Trophoblast cell (in vitro differentiated cells and primary cell): Measurements from ENCODE around the gene GABRG3.

Experiments
- DNase-seq, 2 donors: peaks; one replicate each; pipeline ENCODE4 v3.0.0-alpha.2; 2016
- H2AFZ ChIP-seq: 2 replicates; pipeline ENCODE4 v1.6.1; 2013; ENCODE audit warnings: low read length, moderate library complexity, mild to moderate bottlenecking; ENCODE audit not compliant: insufficient read depth, poor library complexity
- H2AK5ac ChIP-seq: 2 replicates; pipeline ENCODE4 v1.6.1; 2013; ENCODE audit warnings: mild to moderate bottlenecking, low read length
- H2BK120ac ChIP-seq: 2 replicates; pipeline ENCODE4 v1.6.1; 2013; ENCODE audit warnings: low read length, mild to moderate bottlenecking, moderate library complexity; ENCODE audit not compliant: insufficient read depth, poor library complexity
- H2BK12ac ChIP-seq: 2 replicates; pipeline ENCODE4 v1.6.1; 2013; ENCODE audit warnings: mild to moderate bottlenecking, low read length, moderate library complexity
- H2BK5ac ChIP-seq: 2 replicates; pipeline ENCODE4 v1.6.1; 2013; ENCODE audit warnings: low read length, low read depth, moderate library complexity, mild to moderate bottlenecking; ENCODE audit not compliant: poor library complexity
- H3K14ac ChIP-seq: 2 replicates; pipeline ENCODE4 v1.6.1; 2013; ENCODE audit warnings: mild to moderate bottlenecking, low read length
- H3K18ac ChIP-seq: 2 replicates; pipeline ENCODE4 v1.6.1; 2013; ENCODE audit warnings: mild to moderate bottlenecking, low read length
- H3K23ac ChIP-seq: 2 replicates; pipeline ENCODE4 v1.6.1; 2013; ENCODE audit warnings: low read length
- H3K27ac ChIP-seq: 2 replicates; pipeline ENCODE4 v1.5.1; 2013; ENCODE audit warnings: low read depth, mild to moderate bottlenecking, inconsistent platforms, low read length, moderate library complexity
- H3K27me3 ChIP-seq: 2 replicates; pipeline ENCODE4 v1.6.1; 2013; ENCODE audit warnings: inconsistent platforms, mild to moderate bottlenecking, low read length, moderate library complexity; ENCODE audit not compliant: insufficient read depth
- H3K36me3 ChIP-seq, 2 experiments: 1 replicate in 1 of 2; 2 replicates in 1 of 2; pipeline ENCODE4 v1.6.1; 2013; ENCODE audit warnings: low read length in 2 of 2, mild to moderate bottlenecking in 2 of 2, moderate library complexity in 1 of 2; ENCODE audit not compliant: insufficient read depth in 2 of 2, control insufficient read depth in 1 of 2
- H3K4ac ChIP-seq: 2 replicates; pipeline ENCODE4 v1.6.1; 2013; ENCODE audit warnings: low read depth, mild to moderate bottlenecking, low read length, moderate library complexity
- H3K4me1 ChIP-seq, 2 experiments: 1 replicate in 1 of 2; 2 replicates in 1 of 2; pipeline ENCODE4 v1.6.1; 2013; ENCODE audit warnings: low read length in 2 of 2, mild to moderate bottlenecking in 2 of 2, moderate library complexity in 1 of 2; ENCODE audit not compliant: insufficient read depth in 2 of 2, control insufficient read depth in 1 of 2
- H3K4me2 ChIP-seq: 2 replicates; pipeline ENCODE4 v1.6.1; 2013; ENCODE audit warnings: inconsistent platforms, mild to moderate bottlenecking, low read length, moderate library complexity
- H3K4me3 ChIP-seq: 2 replicates; pipeline ENCODE4 v1.5.1; 2013; ENCODE audit warnings: mild to moderate bottlenecking, low read depth, low read length, inconsistent platforms
- H3K79me1 ChIP-seq: one replicate; pipeline ENCODE4 v1.6.1; 2013; ENCODE audit warnings: low read length
- H3K79me2 ChIP-seq: 2 replicates; pipeline ENCODE4 v1.6.1; 2013; ENCODE audit warnings: low read length, mild to moderate bottlenecking; ENCODE audit not compliant: control insufficient read depth, insufficient read depth, poor library complexity
- H3K9ac ChIP-seq: 2 replicates; pipeline ENCODE4 v1.6.1; 2013; ENCODE audit warnings: mild to moderate bottlenecking, low read length
- H3K9me3 ChIP-seq: 2 replicates; pipeline ENCODE4 v1.6.1; 2013; ENCODE audit warnings: low read depth, mild to moderate bottlenecking, control low read depth, inconsistent platforms, low read length; ENCODE audit not compliant: insufficient read depth
- H4K12ac ChIP-seq: 2 replicates; pipeline ENCODE4 v1.6.1; 2013; ENCODE audit warnings: low read depth, mild to moderate bottlenecking, low read length, moderate library complexity
- H4K8ac ChIP-seq: 2 replicates; pipeline ENCODE4 v1.6.1; 2013; ENCODE audit warnings: low read depth, mild to moderate bottlenecking, low read length, moderate library complexity
- H4K91ac ChIP-seq: one replicate; pipeline ENCODE4 v1.6.1; 2013; ENCODE audit warnings: low read depth, mild to moderate bottlenecking, low read length, moderate library complexity
- WGBS: extraction: QIAGEN DNeasy Blood & Tissue Kit; methylation state at CpG from one replicate; pipeline ENCODE4 v1.1.7; 2013; ENCODE audit warnings: missing lambda C conversion rate; ENCODE audit not compliant: insufficient read length, insufficient coverage; ENCODE audit errors: extremely low coverage; 5-methylcytosine and 5-hydroxymethylcytosine counted together

GABRG3 gene

GRCh38 chr15:26981492-26981891, 10.5 kb downstream of the GABRG3 start:
- Histone ChIP-seq H3K14ac (no peak overlapping the region), H3K27me3 (no peaks in the 10 kb centered on the region), H3K9me3 (no peaks in the 10 kb centered on the region), H2BK5ac (no peak overlapping the region), H3K36me3 (peaks cover 2 to 3% of the 10 kb centered on the region in 2 experiments), H2BK120ac (no peak overlapping the region), H3K4me3 (no peak overlapping the region), H4K91ac (no peak overlapping the region), H4K8ac (no peak overlapping the region), H3K23ac (no peak overlapping the region), H3K18ac (no peak overlapping the region), H3K4me2 (no peak overlapping the region), H3K9ac (no peak overlapping the region), H3K4me1 (no peaks in the 10 kb centered on the region), H2AK5ac (no peak overlapping the region), H3K4ac (no peak overlapping the region), H3K79me2 (no peaks in the 10 kb centered on the region), H2BK12ac (no peak overlapping the region), H3K27ac (no peak overlapping the region), H2AFZ (no peak overlapping the region), H4K12ac (no peak overlapping the region), H3K79me1 (no peaks in the 10 kb centered on the region)
- no peak for DNase-seq
- WGBS: no CpG with 5 or more reads among the region's 4 CpGs

- no peak overlapping the region for H3K4ac ChIP-seq
- no peak overlapping the region for H3K27ac ChIP-seq
- no peak overlapping the region for H2BK12ac ChIP-seq
- whole genome bisulfite sequencing: no CpG with 5 or more reads among the region's 8 CpGs
- DNase-seq: no peak
- H2AFZ ChIP-seq: no peak overlapping the region
- no peak overlapping the region for H3K4me2 ChIP-seq
- H3K36me3 ChIP-seq: peaks cover 2 to 3% of the 10 kb centered on the region in 2 experiments
- H3K79me1 ChIP-seq: no peaks in the 10 kb centered on the region
- no peak overlapping the region for H3K18ac ChIP-seq
- no peak overlapping the region for H2BK120ac ChIP-seq
- H4K12ac ChIP-seq: no peak overlapping the region
- H3K9ac ChIP-seq: no peak overlapping the region
- no peaks in the 10 kb centered on the region for H3K79me2 ChIP-seq
- H3K9me3 ChIP-seq: no peaks in the 10 kb centered on the region
- H3K27me3 ChIP-seq: no peaks in the 10 kb centered on the region
- H3K23ac ChIP-seq: no peak overlapping the region
- no peak overlapping the region for H4K91ac ChIP-seq
- no peaks in the 10 kb centered on the region for H3K4me1 ChIP-seq
- H2AK5ac ChIP-seq: no peak overlapping the region
- H3K4me3 ChIP-seq: no peak overlapping the region
- H4K8ac ChIP-seq: no peak overlapping the region
- H3K14ac ChIP-seq: no peak overlapping the region
- no peak overlapping the region for H2BK5ac ChIP-seq
Observed at GRCh38 chr15:26983822-26984221, 12.8 kb downstream of the GABRG3 start.

- Histone ChIP-seq H3K9me3 (no peaks in the 10 kb centered on the region), H3K36me3 (peaks cover 2 to 3% of the 10 kb centered on the region in 2 experiments), H3K4ac (no peak overlapping the region), H3K79me2 (no peaks in the 10 kb centered on the region), H3K4me1 (no peaks in the 10 kb centered on the region), H3K18ac (no peak overlapping the region), H4K8ac (no peak overlapping the region), H3K14ac (no peak overlapping the region), H3K4me3 (no peak overlapping the region), H4K12ac (no peak overlapping the region), H2BK5ac (no peak overlapping the region), H4K91ac (no peak overlapping the region), H3K9ac (no peak overlapping the region), H3K79me1 (no peaks in the 10 kb centered on the region), H3K27ac (no peak overlapping the region), H2BK120ac (no peak overlapping the region), H3K4me2 (no peak overlapping the region), H2AFZ (no peak overlapping the region), H3K23ac (no peak overlapping the region), H3K27me3 (no peaks in the 10 kb centered on the region), H2BK12ac (no peak overlapping the region), H2AK5ac (no peak overlapping the region)
- no CpG with 5 or more reads among the region's 4 CpGs for WGBS
- no peak for DNase-seq
Observed at GRCh38 chr15:26985050-26985449, 14.1 kb downstream of the GABRG3 start.

GRCh38 chr15:26996250-26996649, 25.3 kb downstream of the GABRG3 start:
- Histone ChIP-seq H4K91ac (no peak overlapping the region), H2BK5ac (no peak overlapping the region), H3K27me3 (no peaks in the 10 kb centered on the region), H2BK12ac (no peak overlapping the region), H3K79me1 (no peaks in the 10 kb centered on the region), H4K12ac (no peak overlapping the region), H3K23ac (no peak overlapping the region), H3K9ac (no peak overlapping the region), H3K36me3 (no peaks in the 10 kb centered on the region), H3K4ac (no peak overlapping the region), H2BK120ac (no peak overlapping the region), H3K18ac (no peak overlapping the region), H2AK5ac (no peak overlapping the region), H3K14ac (no peak overlapping the region), H3K4me1 (no peaks in the 10 kb centered on the region), H3K27ac (no peak overlapping the region), H3K79me2 (no peaks in the 10 kb centered on the region), H2AFZ (no peak overlapping the region), H4K8ac (no peak overlapping the region), H3K9me3 (peaks cover 2% of the 10 kb centered on the region), H3K4me2 (no peak overlapping the region), H3K4me3 (no peak overlapping the region)
- DNase-seq: no peak
- no CpG with 5 or more reads among the region's 2 CpGs for WGBS
